Right atrium auricular region (tissue), 2 donors: ENCODE data around the gene UNK. TPM values are rescaled to one million over a fixed set of nuclear protein-coding genes. Genes with fewer than 3 reads are reported as not detected.

Experiments
- DNase-seq: peaks from one replicate; pipeline ENCODE4 v3.0.0-alpha.2; 2019; ENCODE audit warnings: low spot score
- H3K27ac ChIP-seq, 2 donors: fragments of 200-600 bp; sonication (generic); 1 replicate in 1 of 2; 2 replicates in 1 of 2; pipeline ENCODE4 v1.5.1; 2016 to 2019
- H3K27me3 ChIP-seq, 2 donors: fragments of 200-600 bp; sonication (generic); one replicate each; pipeline versions ENCODE4 v1.5.1 to v1.6.0; 2017 to 2019
- H3K36me3 ChIP-seq: fragments of 200-600 bp; sonication (generic); one replicate; pipeline ENCODE4 v1.5.1; 2016
- H3K4me1 ChIP-seq, 2 donors: fragments of 200-600 bp; sonication (generic); one replicate each; pipeline versions ENCODE4 v1.5.1 to v1.6.0; 2017 to 2019
- H3K4me3 ChIP-seq, 2 donors: fragments of 200-600 bp; sonication (generic); 1 replicate in 1 of 2; 2 replicates in 1 of 2; pipeline ENCODE4 v1.5.1; 2017 to 2019; ENCODE audit warnings: mild to moderate bottlenecking in 1 of 2, moderate library complexity in 1 of 2
- H3K9me3 ChIP-seq, 2 donors: fragments of 200-600 bp; sonication (generic); one replicate each; pipeline ENCODE4 v1.5.1; 2019
- total RNA-seq, 2 donors: library from RNA; depleted of rRNA; stranded (reverse); fragments of >200 nt; gene quantifications; one replicate each; pipeline ENCODE4 v1.1.0, GENCODE V29; 2016
- TF ChIP-seq, protein P1 (sequence below), 2 donors: fragments of 200-600 bp; sonication (generic); IDR thresholded peaks; one replicate each; pipeline ENCODE4 v1.5.1; 2019; ENCODE audit warnings: antibody characterized with exemption in 2 of 2

UNK gene
- total RNA-seq, 2 donors from 2014 or later, result 18.8 to 25.3 TPM

DNA sequence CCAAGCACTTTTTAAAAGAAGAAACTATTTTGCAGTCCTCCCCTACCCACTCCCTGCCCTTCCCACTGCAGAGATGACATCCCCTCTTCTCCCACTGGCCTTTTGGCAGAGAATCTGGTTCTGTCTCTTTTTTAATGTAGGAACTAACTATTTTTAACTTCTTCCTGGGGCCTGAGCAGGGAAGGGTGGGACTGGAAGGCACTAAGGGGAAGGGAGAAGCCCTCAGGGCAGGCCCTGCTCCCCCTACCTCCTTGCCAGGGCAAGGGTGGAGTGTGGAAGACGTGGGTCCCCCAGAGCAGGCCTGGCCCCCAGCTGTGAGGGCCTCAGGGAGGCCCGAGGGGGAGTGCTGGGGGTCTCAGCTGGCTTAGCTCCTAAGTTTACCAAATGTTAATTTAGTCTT is 40.1 kb downstream of the UNK start:
- no peak overlapping the region for H3K4me3 ChIP-seq
- H3K27ac ChIP-seq, result peak overlapping the region in 1 of 2 donors; percentile 29
- no peaks in the 10 kb centered on the region for H3K9me3 ChIP-seq
- H3K4me1 ChIP-seq, result peaks cover 0 to 38% of the 10 kb centered on the region in 2 donors
- DNase-seq, result no peak
- no peaks in the 10 kb centered on the region for H3K27me3 ChIP-seq
- peaks cover 50% of the 10 kb centered on the region for H3K36me3 ChIP-seq
- TF ChIP-seq, protein P1, sequence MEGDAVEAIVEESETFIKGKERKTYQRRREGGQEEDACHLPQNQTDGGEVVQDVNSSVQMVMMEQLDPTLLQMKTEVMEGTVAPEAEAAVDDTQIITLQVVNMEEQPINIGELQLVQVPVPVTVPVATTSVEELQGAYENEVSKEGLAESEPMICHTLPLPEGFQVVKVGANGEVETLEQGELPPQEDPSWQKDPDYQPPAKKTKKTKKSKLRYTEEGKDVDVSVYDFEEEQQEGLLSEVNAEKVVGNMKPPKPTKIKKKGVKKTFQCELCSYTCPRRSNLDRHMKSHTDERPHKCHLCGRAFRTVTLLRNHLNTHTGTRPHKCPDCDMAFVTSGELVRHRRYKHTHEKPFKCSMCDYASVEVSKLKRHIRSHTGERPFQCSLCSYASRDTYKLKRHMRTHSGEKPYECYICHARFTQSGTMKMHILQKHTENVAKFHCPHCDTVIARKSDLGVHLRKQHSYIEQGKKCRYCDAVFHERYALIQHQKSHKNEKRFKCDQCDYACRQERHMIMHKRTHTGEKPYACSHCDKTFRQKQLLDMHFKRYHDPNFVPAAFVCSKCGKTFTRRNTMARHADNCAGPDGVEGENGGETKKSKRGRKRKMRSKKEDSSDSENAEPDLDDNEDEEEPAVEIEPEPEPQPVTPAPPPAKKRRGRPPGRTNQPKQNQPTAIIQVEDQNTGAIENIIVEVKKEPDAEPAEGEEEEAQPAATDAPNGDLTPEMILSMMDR (IDR thresholded peaks at IDR 0.05), result no peak

DNA sequence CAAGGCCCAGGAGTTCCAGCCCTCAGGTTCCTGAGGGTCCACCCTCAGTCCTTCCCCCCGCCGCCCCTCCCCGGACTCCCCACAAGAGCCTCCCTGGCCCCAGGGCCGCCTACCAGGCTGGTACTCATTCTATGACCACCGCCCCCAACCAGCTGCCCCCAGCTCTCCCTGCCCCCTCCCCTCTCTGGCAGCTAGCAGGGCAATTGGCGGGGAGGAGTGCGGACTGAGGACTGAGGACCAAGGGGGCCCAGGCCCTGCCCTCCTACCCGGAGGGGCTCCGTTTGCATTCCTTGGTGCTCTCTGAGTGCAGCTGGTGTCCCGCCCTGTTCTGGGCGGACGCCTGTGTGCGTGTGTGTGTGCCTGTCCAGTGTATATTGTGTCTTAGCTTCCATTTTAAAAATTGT is 40.5 kb downstream of the UNK start:
- Histone ChIP-seq H3K4me3 (no peak overlapping the region), H3K27ac (peak overlapping the region in 1 of 2 donors; percentile 29), H3K9me3 (no peaks in the 10 kb centered on the region), H3K27me3 (no peaks in the 10 kb centered on the region), H3K4me1 (peaks cover 0 to 38% of the 10 kb centered on the region in 2 donors), H3K36me3 (peaks cover 46% of the 10 kb centered on the region)
- TF ChIP-seq, protein P1 (IDR thresholded peaks at IDR 0.05), result no peak
- DNase-seq, result no peak

DNA sequence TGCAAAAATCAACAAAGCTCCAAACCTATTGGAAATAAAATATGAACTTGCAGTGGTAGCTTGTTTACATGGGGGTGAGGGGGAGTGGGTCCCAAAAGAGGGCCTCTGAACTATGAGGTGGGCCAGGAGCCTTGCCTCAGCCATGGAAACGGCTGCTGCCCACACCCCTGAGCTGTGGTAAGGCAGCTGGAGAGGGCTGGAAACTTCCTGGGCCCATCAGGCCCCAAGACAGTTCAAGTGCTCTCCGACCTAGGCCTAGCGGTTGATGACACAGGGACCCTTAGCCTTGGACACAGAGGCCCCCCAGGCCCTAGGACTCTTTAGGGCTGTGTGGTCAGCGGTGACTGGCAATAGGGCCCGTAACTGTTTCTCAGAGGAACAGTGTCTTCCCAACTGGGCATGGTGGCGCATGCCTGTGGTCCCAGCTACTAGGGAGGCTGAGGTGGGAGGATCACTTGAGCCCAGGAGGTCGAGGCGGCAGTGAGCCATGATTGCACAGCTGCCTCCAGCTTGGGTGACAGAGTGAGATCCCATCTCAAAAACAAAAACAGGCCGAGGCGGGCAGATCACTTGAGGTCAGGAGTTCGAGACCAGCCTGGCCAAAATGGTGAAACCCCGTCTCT is 41.3 kb downstream of the UNK start:
- TF ChIP-seq, protein P1 (IDR thresholded peaks at IDR 0.05), result no peak
- Histone ChIP-seq H3K36me3 (peaks cover 43% of the 10 kb centered on the region), H3K4me1 (peaks cover 0 to 38% of the 10 kb centered on the region in 2 donors), H3K9me3 (no peaks in the 10 kb centered on the region), H3K27ac (no peak overlapping the region), H3K4me3 (no peak overlapping the region), H3K27me3 (no peaks in the 10 kb centered on the region)
- no peak for DNase-seq

DNA sequence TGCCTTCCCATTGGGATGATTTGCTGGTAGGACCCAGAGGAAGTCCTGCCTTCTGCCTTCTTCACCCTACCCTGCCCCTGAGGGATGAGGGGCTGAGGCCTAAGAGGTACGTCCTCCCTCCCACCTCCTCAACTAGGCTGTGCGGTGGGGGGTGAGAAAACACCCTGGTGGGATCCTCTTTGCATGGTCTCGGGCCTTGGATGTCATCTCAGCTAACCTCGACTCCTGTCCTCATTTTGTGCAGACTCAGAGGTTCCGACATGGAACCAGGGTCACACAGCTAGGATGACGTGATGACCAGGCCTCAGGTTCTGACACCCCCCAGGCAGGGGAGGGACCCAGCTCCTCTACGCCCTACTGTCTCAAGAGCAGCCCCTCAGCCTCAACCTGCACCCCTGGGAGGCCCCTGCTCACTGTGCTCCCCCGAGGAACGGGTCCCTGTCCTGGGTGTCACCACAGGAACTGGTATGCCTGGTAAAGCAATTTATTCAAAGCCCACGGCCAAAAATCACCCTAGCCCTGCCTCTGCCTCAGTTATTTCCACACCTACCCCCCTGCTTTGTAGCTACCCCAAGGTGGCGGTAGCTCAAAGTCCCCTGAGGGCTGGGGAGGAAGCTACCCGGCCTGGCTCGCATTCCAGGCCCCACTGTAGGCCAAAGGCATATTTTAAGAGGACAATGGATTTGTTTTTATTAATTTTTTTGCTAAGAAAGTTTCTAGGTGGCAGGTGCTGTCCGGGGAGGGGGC is 42.1 kb downstream of the UNK start:
- DNase-seq, result no peak
- TF ChIP-seq, protein P1 (IDR thresholded peaks at IDR 0.05), result no peak
- Histone ChIP-seq H3K27ac (peak overlapping the region; percentile 81 to 88), H3K4me1 (peaks cover 0 to 40% of the 10 kb centered on the region in 2 donors), H3K4me3 (no peak overlapping the region), H3K27me3 (no peaks in the 10 kb centered on the region), H3K36me3 (peaks cover 40% of the 10 kb centered on the region), H3K9me3 (no peaks in the 10 kb centered on the region)

DNA sequence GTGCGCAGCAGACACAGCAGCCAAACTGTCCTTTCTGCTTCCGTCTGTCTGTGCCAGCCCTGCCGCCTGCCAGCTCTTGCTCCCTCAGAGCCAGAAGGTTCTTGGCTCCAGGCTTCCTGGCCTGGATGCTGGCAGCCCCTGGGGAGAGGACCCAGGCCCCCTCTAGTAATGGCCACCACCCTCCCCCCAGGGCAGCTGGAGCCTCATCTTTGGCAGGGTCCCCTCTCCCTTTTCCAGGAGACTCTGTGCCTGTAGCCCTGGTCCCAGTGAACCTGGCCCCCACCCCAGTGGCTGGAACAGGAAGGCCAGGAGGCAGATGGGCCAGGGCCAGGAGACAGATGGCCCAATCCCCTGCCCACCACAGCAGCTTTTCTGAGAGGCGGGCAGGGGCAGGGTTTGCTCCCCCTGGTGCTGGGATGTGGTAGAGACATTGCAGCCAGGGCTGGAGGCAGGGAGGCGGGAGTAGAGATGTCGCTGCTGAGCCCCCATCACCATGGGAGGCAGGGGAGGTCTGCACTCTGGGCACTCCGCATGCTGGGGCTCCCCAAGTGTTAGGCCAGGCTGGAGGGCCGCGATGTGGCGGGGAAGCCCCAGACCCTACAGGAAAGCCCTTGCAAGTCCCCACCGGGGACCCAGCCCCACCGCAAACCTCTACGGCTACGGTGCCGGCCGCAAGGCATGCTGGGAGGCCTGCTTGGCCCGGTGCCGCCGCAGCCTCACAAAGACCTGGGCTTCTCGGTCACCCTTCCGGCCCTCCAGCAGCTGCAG is 42.9 kb downstream of the UNK start:
- peak; percentile 78 for DNase-seq
- peaks cover 0 to 40% of the 10 kb centered on the region in 2 donors for H3K4me1 ChIP-seq

More for the DNA sequence above, 42.9 kb downstream of the UNK start:
- no peaks in the 10 kb centered on the region for H3K27me3 ChIP-seq
- H3K9me3 ChIP-seq, result no peaks in the 10 kb centered on the region
- peak overlapping the region; percentile 31 to 47 for H3K4me3 ChIP-seq
- peak overlapping the region; percentile 81 to 88 for H3K27ac ChIP-seq
- H3K36me3 ChIP-seq, result peaks cover 33% of the 10 kb centered on the region
- TF ChIP-seq, protein P1 (IDR thresholded peaks at IDR 0.05), result peak; percentile 35 to 78
